ENCODE results near the gene SLC22A12.

SLC22A12 gene

DNA sequence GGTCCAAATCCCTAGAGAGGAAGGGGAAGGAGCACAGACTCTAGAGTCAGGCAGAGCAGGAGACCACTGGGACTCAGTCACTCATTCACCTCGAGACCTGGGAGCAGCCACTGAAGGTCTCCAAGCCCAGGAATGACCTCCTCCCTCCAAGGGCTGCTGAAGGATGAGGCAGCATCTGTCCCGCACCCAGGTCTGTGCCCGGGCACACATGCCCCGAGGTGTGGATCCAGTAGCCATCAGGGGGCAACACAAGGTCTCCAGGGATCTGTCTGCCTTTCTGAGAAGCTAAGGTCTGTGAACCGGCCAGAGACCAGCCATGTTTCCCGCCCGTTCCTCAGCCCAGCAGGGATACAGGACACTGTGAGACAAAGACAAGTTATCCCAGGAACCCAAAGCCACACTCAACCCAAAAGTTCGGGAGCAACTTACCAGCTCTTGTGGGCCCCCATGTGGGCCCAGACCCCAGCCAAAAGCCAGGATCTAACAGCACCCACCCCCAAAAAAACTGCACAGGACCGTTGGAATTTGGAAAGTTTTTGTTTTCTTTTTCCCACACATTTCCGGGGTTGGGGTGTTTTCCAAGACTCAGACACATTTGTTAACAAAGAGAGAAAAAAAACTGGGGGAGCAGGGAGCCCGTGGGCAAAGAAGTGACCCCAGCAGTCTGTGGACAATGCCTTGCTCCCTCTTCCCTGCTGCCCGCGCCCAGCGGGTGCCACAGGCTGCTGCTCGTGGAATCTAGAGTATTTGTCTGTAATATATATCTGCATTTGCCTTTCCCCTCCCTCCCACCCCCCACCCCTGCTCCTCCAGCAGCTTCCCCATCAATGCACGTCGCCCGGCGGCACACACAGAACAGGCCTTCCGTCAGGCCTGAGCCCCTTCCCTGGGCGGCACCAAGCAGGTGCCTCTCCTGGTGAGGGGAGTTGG is 14.9 kb downstream of the SLC22A12 start:
- DNase-seq, result no peak

DNA sequence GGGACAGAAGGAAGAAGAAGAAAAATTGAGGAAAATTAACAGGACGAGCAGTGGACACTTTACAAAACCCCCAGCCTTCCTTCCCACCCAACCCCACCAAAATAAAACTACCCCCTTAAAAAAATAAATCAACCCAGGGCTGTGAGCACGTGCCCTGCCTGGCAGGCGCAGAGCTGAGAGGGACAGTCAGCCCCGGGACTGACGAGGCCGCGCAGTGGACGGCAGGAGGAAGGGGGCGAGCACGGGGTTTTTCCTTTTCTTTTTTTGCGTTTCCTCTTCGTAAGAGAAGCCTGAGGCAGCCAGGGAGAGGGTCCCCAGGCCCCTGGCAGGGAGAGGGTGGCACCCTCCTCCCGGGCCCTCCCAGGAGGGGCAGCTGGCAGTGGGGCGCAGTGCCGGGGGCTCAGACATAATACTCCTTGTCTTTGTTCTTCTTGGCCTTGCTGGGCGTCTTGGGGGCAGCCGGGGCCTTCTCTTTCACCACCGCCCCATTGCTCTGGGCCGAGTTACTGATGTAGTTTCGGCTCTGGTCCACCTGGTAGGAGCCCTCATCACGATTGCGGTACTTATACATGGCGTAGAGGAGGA is 15.9 kb downstream of the SLC22A12 start:
- no peak for DNase-seq

DNA sequence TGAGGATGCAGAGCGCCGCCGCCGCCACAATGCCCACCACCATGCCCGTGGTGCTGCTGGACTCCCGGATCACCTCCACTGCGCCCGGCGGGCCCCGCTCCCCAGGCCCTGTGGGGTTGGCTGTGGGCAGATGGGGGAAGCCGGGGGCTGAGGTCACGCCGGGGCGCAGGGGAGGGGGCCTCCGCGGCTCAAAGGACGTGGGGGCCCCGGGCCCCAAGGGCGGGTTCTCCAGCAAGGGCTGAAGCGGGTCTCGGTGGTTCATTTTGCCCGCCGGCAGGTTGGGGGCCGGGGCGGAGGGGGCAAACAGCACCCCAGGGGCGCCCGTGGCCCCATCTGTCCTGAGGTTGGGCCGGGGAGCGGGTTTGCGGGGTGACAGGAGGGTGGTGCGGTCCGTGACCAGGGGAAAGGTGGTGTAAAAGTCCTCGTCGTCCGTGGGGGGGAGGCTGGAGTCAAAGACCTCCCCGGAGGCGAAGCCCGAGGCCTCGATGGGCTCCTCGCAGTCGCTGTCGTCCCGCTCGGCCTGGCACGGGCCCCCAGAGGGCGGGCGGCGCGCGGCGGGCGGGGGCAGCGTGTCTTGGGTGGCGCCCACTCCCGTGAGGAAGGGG is 16.5 kb downstream of the SLC22A12 start:
- no peak for DNase-seq

DNA sequence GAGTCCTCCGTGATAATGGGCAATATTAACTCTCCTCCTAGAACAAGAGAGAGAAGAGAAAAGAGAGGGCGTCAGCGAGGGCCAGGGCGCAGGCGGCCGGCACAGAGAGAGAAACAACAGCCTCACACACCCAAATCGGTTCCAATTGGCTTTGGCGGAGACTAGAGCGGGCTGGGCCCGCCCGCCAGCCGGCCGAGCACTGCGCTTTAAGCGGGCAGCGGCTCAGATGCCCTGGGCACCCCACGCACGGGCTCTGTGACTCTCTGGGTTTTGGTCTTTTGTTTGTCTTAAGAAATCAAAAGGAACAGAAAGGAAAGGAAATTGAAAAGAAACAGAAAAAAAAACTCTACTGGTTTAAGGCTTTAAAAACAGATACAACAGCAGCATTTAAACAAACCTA is 17.0 kb downstream of the SLC22A12 start:
- peak in 3 of 14 donors; percentile 6 to 43 (median 11) for DNase-seq

DNA sequence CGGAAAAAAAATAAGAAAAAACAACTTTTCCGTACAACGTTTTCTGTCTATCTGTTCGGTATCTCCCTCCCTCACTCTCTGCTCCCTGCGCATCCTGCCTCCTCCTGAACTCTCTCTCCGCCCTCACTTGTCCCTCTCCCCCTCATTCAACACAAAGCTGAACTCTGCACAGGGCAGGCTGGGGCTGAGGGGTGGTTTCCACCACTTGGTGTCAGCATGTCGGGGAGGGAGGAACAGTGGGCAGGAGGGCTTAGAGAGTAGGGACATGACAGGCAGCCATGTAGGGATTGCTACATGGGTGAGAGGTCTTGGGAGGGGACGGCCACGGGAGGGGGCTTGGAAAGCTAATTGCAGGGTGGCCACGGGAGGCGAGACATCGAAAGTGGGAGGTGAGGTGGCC is 17.6 kb downstream of the SLC22A12 start:
- DNase-seq, result no peak

DNA sequence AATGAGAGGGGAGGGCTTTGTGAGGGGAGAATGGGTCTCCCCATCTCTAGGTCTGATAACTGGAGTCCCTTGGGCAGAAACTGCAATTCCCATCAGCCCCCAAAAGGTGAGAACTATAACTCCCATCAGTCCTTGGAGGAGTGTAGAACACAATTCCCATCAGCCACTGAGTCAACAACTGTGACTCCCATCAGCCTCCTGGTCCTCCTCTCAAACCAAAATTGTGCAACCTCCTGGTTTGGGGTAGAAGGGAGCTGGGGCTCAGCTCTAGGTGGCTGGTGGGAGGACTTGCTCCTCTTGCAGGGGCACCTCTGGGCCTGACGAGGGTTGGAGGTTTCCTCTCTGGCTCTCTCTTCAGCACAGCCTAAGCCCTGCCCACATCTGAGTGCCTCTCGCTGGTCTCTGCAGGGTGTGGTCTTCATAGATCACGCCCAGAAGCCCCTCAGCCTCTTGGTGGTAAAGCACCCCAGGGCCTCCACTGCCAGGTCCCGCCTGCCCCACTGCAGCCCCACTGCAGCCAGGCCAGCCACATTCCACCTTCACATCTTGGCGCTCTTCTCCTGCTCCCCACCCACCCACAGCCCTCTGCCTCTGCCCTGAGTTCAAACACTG is 18.5 kb downstream of the SLC22A12 start:
- no peak for DNase-seq

DNA sequence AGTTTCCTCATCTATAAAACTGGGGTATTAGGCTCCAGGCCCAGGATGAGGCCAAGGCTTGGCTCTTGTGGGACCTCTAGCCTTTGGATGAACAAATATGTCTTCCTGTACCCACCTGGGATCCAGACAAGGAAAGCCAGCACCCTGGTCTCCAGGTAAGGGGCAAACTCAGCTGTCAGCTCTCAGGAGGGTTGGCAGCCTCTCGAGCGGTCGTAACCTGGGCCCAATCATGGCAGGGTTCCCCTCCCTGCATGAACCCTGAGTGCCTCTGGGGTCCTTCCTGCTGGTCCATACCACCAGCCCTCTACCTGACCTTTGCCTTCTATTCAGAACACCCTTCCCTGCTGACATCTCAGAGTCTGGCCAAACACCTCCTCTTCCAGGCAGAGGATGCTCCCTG is 19.6 kb downstream of the SLC22A12 start:
- no peak for DNase-seq

DNA sequence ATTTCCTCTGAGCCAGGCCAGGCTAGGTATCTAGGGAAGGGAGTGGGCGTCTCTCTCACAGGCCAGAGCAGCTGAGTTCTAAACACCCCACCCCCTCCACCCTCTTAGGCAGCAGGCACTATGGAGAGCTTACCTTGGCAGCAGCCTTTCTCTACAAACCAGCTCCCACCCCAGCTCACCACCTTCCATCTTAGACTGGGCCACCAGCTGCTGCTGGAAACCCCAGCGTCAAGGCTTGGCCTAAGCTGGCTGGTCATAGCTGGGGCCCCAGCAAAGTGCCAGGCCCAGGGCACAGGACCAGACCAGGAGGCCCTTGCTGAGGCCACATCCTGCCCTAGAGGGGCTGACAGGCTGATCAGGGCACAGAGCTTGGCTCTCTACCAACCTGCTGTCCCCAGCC is 20.2 kb downstream of the SLC22A12 start:
- no peak for DNase-seq

DNA sequence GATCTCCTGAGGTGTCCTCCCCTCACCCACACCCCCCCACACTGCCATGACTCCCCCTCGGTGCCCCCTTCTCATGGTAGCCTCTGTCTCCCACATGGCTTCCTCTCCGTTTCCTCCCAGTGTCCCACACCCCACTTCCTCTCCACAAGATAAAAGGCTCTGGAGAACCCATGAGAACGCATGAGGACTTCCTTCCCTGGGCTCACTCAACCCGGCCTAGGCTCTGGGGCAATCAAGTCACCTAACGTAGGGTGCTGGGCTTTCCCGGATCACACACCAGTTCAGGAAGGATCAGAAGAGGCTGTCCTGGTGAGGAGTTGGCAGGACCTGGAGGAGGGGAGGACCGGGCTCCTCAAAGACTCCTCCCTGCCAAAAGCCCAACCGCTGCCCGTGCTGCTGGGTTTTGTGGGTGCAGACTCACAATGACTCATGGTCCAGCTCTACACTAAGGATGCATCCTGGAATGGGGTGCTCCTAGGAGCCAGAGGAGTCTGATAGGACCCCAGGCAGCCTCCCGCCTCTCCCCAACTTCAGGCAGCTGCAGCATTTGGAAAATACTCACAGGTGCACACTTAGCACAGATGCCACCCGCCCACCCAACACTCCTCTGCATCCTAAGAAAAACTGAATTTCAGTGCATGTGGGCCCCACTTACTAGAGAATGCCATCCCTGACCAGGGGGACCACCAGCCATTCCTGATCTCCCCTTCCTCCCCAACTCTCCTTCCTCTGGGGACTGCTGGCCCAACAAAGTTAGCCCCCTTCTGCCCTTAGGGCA is 21.0 kb downstream of the SLC22A12 start:
- DNase-seq, result no peak

DNA sequence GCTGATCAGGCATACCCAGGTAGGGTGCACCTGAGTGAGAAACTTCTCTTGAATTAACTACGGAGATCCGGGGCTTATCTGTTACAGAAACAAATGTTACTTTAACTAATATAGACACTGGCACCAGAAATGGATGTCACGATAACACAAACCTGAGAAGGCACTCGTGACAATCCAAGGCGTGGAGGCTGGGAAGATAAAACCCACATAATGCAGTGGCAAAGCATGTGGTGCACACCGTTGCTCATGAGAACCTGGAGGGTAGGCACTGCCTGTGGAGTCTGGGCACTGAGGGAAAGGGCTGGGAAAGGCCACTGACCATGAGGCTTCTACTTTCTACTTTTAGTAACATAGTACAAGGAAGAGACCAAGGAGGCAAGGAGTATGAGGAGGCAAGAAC is 22.6 kb downstream of the SLC22A12 start:
- DNase-seq, result no peak

DNA sequence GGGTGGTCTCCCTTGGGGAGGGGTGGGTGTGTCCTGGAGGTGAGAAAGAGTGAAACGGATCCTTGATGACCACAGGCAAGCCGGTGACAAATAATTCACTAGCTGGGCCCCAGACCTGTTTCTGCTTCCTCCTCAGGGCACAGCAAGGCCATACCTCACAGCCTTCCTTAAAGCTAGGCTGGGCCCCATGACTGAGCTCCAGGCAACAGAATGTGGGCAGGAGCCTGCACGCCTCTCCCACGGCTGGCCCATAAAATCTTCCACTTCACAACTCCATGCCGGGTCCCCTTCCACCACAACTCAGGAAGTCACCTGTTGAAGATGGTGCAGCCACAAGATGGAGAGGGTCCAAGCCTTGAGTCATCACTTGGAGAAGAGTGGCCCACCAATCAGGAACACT is 23.9 kb downstream of the SLC22A12 start:
- DNase-seq, result no peak

DNA sequence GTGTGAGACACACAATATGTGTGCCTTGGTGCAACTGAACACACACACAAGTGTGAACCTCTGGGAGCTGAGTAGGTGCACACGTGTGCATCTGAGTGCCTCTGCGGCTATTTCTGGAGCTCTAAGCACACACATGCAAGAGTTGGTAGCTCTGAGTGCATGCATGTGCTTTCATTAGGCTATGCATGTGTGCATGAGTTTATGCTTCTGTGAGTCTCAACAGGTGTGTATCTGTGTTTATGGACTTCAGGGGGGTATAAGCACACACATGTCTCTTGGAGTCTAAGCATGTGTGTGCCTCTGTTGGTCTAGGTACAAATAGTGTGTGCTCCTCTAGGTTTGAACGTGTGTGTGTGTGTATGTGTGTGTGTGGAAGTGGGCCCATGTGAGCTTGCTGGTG is 25.8 kb downstream of the SLC22A12 start:
- DNase-seq, result no peak

DNA sequence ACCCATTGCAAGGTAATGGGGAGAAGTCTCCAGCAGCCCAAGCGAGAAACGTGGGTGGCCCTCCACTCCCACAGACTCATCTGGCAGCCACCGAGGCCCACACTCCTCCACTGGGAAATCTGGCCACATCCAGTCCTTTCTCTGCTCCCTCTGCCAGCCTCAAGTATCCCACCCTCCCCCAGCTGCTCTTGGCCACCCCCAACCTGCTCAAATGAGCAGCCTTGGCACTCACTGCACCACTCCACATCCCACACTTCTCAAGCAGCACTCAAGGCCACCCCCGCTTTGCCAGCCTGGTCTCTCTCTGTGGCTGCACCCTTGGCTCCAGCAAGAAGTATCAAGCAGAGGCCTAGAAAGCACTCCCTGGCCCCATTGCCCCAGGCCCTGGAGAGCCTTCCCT is 28.2 kb downstream of the SLC22A12 start:
- no peak for DNase-seq

DNA sequence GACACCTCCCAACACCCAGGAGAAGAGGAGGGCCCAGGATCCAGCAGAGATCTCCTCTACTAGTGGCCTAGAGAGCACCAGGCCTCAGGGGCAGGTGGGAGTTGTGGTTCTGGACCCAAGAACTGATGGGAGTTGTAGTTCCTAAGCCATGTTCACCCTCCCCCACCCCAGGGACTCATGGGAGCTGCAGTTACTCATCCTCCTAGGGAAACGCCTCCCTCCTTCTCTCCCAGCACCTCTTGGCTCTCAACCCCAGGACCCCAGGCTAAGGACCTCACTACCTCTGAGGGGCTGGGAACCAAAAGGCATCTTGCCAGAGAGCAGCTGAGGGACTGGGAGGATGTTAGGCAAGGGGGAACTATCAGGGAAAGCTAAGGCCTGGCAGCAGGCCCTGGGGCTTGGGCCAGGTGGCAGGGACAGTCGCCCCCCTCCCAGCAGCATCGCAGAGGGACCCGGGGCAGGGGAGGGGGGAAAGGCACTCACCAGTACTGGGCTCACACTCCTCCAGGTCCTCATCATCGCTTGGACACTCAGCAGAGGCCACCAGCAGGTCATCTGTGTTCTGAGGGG is 28.9 kb downstream of the SLC22A12 start:
- DNase-seq, result peak in 6 of 14 donors; percentile 16 to 65 (median 26)

DNA sequence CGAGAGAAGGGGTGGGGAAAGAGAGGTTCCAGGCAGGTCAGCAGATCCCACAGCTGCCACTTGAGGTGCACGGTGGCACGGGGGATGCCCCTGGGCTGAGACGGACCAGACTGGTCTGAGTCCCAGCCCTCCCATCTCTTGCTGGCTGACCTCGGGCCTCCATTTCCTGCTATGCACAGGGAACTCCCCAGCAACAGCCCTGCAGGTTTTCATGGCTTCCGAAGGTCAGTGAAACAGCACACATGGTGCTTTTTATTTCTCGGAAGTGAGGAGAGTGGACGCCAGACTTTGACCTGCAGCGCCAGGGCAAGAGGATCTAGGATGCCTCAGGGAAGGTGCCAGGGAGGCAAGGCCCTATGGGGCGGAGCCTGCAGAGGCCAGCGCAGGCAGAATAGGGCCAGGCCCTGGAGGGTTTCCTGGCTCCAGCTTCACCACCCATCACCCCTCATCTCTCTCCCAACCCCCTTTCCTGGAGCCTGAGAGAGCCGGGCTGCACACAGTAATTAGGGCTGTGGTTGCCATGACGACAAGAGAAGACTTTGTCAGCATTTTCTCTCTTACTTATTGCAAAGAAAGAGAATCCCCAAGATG is 29.5 kb downstream of the SLC22A12 start:
- DNase-seq, result peak in 6 of 14 donors; percentile 24 to 63 (median 36)

DNA sequence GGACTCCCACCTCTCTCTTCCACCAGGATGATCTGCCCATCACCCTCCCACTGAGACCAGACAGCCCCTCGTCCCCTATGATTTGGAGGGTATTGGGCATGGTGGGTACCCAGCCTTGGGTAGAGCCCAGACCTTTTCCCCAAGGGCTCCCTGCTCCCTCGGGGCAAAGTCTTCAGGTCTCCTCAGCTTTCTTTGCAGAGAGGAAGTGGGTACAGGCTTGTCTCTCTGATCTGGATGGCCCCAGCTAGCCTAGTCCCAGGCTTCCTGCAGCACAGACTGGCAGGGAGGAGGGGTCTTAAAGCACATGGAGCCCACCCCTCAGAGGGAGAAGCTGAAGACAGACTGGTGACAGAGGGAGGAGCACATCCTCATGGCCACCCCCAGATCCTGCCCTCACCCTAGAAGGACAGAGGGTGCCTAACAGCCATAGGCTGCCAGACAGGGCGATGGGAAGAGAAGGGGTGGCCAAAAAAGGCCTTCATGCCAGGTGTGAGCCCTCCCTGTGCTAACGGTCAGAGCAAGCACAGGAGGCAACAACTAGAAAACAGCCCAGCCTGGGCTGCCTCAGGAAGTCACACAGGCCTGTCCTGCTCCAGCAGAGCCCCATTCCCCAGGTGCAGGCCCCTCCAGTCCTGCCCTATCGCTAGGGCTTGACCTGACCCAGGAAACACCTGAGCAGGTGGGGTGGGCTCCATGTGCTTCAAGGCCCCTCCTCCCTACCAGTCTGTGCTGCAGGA is 30.4 kb downstream of the SLC22A12 start:
- no peak for DNase-seq

DNA sequence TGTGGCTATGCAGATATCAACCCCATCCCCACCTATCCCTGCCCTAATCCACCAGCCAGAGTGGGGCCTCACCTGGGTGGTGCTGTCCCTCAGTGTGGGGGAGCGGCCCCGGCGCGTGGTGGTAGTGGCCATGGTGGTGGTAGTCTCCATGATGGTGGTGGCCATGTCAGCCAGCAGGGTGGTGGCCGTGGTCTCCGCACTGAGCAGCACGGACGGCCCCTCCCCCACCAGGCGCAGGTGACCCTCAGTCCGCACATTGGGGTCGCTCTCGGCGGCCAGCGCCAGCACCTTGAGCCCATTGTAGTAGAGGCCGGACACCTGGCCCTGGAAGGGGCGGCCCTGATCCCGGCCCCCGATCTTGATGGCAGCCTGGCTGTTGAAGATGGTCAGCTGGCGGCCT is 31.7 kb downstream of the SLC22A12 start:
- DNase-seq, result no peak

DNA sequence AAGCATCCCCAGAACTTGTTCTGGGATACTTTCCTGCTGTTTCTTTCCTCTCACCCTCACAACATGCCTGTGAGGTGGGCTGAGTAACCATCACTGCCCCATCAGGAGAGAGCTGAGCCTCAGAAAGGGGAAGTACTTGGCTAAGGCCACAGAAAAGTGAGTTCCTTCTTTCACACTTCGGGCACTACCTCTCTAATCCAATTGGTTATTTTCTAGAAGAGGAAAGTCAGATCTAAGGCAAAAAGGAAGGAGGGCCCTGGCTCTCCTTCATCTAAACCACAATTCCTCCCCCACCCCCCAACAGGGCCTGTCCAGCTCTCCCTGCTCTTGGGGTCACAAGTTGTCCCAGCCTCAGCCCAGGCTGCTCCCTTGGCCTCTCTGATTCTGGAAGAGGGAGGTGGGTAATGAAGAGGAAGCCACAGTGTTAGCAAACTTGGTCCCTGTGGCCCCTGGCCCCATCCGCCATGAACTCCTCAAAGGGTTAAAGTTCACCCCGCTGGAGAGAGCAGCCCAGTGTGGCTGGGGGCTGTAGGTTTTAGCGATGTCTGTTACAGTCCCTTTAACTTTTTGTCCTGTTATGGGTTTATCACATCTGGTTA is 34.0 kb downstream of the SLC22A12 start:
- no peak for DNase-seq

DNA sequence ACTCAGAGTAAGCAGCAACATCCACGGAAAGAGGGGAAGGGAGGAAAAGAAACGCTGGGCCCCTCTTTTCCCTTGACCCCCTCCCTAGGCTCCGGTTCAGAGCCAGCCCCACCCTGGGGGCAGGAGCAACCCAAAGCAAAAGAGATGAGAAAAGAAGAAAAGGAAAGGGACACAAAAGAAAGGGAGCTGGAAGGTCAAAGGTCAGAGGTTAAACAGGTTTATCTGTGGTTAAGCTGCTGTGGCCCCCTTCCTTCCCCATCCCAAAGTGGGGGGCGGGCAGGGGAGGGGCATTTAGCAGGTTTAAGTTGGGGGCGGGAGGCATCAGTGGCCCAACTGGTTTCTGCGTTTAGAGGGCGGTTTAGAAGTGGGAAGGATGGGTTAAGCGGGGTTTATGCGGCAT is 35.6 kb downstream of the SLC22A12 start:
- no peak for DNase-seq

DNA sequence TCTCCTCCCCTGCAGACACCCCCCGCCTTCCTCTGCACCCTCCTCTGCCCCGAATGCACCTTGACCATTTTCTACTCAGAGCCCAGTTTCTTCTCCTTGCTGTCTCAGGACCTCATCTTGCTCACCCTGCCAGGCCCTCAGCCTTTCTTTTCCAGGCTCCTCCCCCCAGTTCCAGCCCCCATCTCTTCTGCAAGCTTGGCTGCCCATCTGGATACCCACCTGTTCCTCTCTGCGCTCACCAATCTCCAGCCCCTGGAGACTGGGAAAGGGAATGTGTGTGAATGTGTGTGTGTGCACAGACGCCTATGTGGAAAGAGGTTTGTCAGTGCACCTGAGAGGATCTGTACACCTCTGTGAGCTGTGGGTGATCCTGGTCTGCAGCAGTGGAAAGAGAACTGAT is 36.4 kb downstream of the SLC22A12 start:
- DNase-seq, result peak in 1 of 14 donors; percentile 27
